OCI-LY7 (cell line): ENCODE results near the gene SYT2. TPM values are rescaled to one million over a fixed set of nuclear protein-coding genes. Genes with fewer than 3 reads are reported as not detected.
"Not testable (repeated sequence)": the region's sequence is repeated elsewhere in the genome, so short reads cannot be mapped to it uniquely, and the experiment has no call there.

ENCODE experiments used
- BruUV-seq: library from RNA; stranded (reverse); fragments of 400-500 nt; replicated peaks from 2 replicates; lab custom pipeline; 2021; lab: Mats Ljungman, UMichigan
- CTCF ChIA-PET: fragments of 300-600 bp; sonication (Branson Sonifier 250); formaldehyde crosslinking; loops from one replicate; lab custom pipeline; 2022; ENCODE audit warnings: antibody characterized with exemption; ENCODE audit not compliant: unreplicated experiment; lab: Charles Lee
- POLR2A ChIA-PET: fragments of 300-600 bp; sonication (Branson Sonifier 250); formaldehyde crosslinking; loops from one replicate; lab custom pipeline; 2022; ENCODE audit warnings: antibody characterized with exemption; lab: Charles Lee
- DNase-seq: peaks from one replicate; pipeline ENCODE4 v3.0.0-alpha.2; 2015; ENCODE audit warnings: low spot score
- H2AFZ ChIP-seq: fragments of 200-600 bp; sonication (generic), shearing (Covaris generic); 2 replicates; pipeline ENCODE4 v1.6.1; 2014; ENCODE audit warnings: mild to moderate bottlenecking, antibody characterized with exemption, low read length, moderate library complexity
- H3K27ac ChIP-seq: fragments of 200-600 bp; sonication (generic); 2 replicates; pipeline ENCODE4 v1.5.1; 2014; ENCODE audit warnings: mixed run types, low read depth, mild to moderate bottlenecking, moderate library complexity, low read length, inconsistent platforms; ENCODE audit not compliant: poor library complexity, severe bottlenecking
- H3K36me3 ChIP-seq: fragments of 200-600 bp; sonication (generic); 2 replicates; pipeline ENCODE4 v1.6.1; 2014; ENCODE audit warnings: mild to moderate bottlenecking, antibody characterized with exemption, low read length, moderate library complexity, mixed read lengths; ENCODE audit not compliant: insufficient read depth
- H3K4me1 ChIP-seq: fragments of 200-600 bp; sonication (generic); 2 replicates; pipeline ENCODE4 v1.5.1; 2014; ENCODE audit warnings: mild to moderate bottlenecking, low read length; ENCODE audit not compliant: insufficient read depth, poor library complexity, severe bottlenecking
- H3K4me2 ChIP-seq: fragments of 200-600 bp; sonication (generic); 2 replicates; pipeline ENCODE4 v1.6.1; 2014; ENCODE audit warnings: mild to moderate bottlenecking, low read length
- H3K4me3 ChIP-seq: fragments of 200-600 bp; sonication (generic); 2 replicates; pipeline ENCODE4 v1.5.1; 2014; ENCODE audit warnings: mild to moderate bottlenecking, low read depth, low read length; ENCODE audit not compliant: poor library complexity, severe bottlenecking
- H3K79me2 ChIP-seq: fragments of 200-600 bp; sonication (generic); 2 replicates; pipeline ENCODE4 v1.6.1; 2016; ENCODE audit warnings: low read depth, mild to moderate bottlenecking, low read length, moderate library complexity, mixed read lengths; ENCODE audit not compliant: insufficient read depth
- H3K9me2 ChIP-seq: fragments of 200-600 bp; sonication (generic); 2 replicates; pipeline ENCODE4 v1.6.1; 2016; ENCODE audit warnings: mild to moderate bottlenecking, low read length, mixed read lengths; ENCODE audit not compliant: insufficient read depth
- H3K9me3 ChIP-seq: fragments of 200-600 bp; sonication (generic); 2 replicates; pipeline ENCODE4 v1.6.1; 2014; ENCODE audit warnings: mild to moderate bottlenecking, mixed run types, low read length, mixed read lengths
- H4K20me1 ChIP-seq: fragments of 200-600 bp; sonication (generic); 2 replicates; pipeline ENCODE4 v1.6.1; 2014; ENCODE audit warnings: mild to moderate bottlenecking, antibody characterized with exemption, low read length, moderate library complexity, mixed read lengths; ENCODE audit not compliant: insufficient read depth
- CTCF ChIP-seq: fragments of 200-600 bp; sonication (generic); conservative IDR thresholded peaks from 2 replicates; pipeline ENCODE4 v1.5.1; 2014; ENCODE audit warnings: mild to moderate bottlenecking, antibody characterized with exemption, low read length, moderate library complexity, mixed read lengths
- EZH2phosphoT487 ChIP-seq: fragments of 200-600 bp; sonication (generic); IDR thresholded peaks from 2 replicates; pipeline ENCODE4 v1.6.1; 2018; ENCODE audit warnings: low read depth, borderline replicate concordance, mild to moderate bottlenecking, mixed run types, antibody characterized with exemption, low read length, moderate library complexity, mixed read lengths
- intact Hi-C: fragments of 100-400 bp; cut with micrococcal nuclease; formaldehyde crosslinking; loops from one replicate; pipeline ENCODE4 v1.10.0; 2022; ENCODE audit not compliant: unreplicated experiment
- total RNA-seq, 2 experiments: library from RNA; depleted of rRNA in 1 of 2; stranded (reverse); fragments of >200 nt in 1 of 2; shearing (Covaris generic) in 1 of 2; gene quantifications; 2 replicates each; pipeline ENCODE4 v1.2.3, GENCODE V29; 2014 to 2022

The SYT2 gene
- total RNA-seq, 2 experiments from 2014 or later, result not detected

- no peaks in the 10 kb centered on the region for H4K20me1 ChIP-seq
Measured at GRCh38 chr1:202619505-202619904, 90.7 kb downstream of the SYT2 start.

GRCh38 chr1:202619012-202619411 lies 91.2 kb downstream of the SYT2 start:
- H2AFZ ChIP-seq, H3K4me3 ChIP-seq, H3K4me2 ChIP-seq, H3K79me2 ChIP-seq, H3K27ac ChIP-seq, H3K9me2 ChIP-seq, H4K20me1 ChIP-seq, CTCF ChIA-PET, DNase-seq, H3K36me3 ChIP-seq, POLR2A ChIA-PET, H3K9me3 ChIP-seq, BruUV-seq: not testable (repeated sequence)
- intact Hi-C loops, result loop anchor here (5.0 to 10.0 kb wide), 3 partner anchors 277 to 434 kb away; partner anchors contain the start of genes TMEM183A and UBE2T
- H3K4me1 ChIP-seq, result peaks cover 22% of the 10 kb centered on the region

More at GRCh38 chr1:202619505-202619904, 90.7 kb downstream of the SYT2 start:
- no TSS peak for BruUV-seq
- intact Hi-C loops, result loop anchor here (5.0 to 10.0 kb wide), 3 partner anchors 277 to 435 kb away; partner anchors contain the start of genes TMEM183A and UBE2T
- no peaks in the 10 kb centered on the region for H3K36me3 ChIP-seq
- ChIA-PET POLR2A (no interaction called here), CTCF (no interaction called here)
- no peaks in the 10 kb centered on the region for H3K79me2 ChIP-seq
- H3K9me2 ChIP-seq, result no peaks in the 10 kb centered on the region
- H3K4me3 ChIP-seq, result no peak overlapping the region
- no peaks in the 10 kb centered on the region for H3K9me3 ChIP-seq
- no peak for DNase-seq
- H3K4me1 ChIP-seq, result peaks cover 22% of the 10 kb centered on the region
- H2AFZ ChIP-seq, result no peak overlapping the region
- TF ChIP-seq CTCF, result no peak
- no peak for TF ChIP-seq EZH2phosphoT487
- no peak overlapping the region for H3K27ac ChIP-seq
- no peak overlapping the region for H3K4me2 ChIP-seq

GRCh38 chr1:202616355-202616915 lies 93.8 kb downstream of the SYT2 start:
- DNase-seq, result no peak
- TF ChIP-seq CTCF, result no peak
- TF ChIP-seq EZH2phosphoT487, result no peak
- no peak overlapping the region for H3K27ac ChIP-seq
- peak overlapping the region; percentile 28 for H3K4me3 ChIP-seq
- CTCF ChIA-PET, result no interaction called here
- H3K36me3 ChIP-seq, result no peaks in the 10 kb centered on the region
- BruUV-seq, result no TSS peak
- no peaks in the 10 kb centered on the region for H3K79me2 ChIP-seq
- peaks cover 22% of the 10 kb centered on the region for H3K4me1 ChIP-seq
- H3K9me3 ChIP-seq, result no peaks in the 10 kb centered on the region
- intact Hi-C loops, result loop anchor here (5.0 to 10.0 kb wide), 3 partner anchors 274 to 432 kb away; partner anchors contain the start of genes TMEM183A and UBE2T
- peak overlapping the region; percentile 66 for H3K4me2 ChIP-seq
- no peak overlapping the region for H2AFZ ChIP-seq
- POLR2A ChIA-PET, result interaction anchor here (0.6 kb wide), 1 partner anchor 11 kb away, joined by 3 read pairs; no protein-coding TSS in a partner anchor
- no peaks in the 10 kb centered on the region for H3K9me2 ChIP-seq
- no peaks in the 10 kb centered on the region for H4K20me1 ChIP-seq
